Measurements from ENCODE around the gene PLCL2.

Gene PLCL2

GRCh38 chr3:16881896-16882630 lies 2.7 kb upstream of the PLCL2 start:
- 94 to 97% methylated on average over 5 to 6 of the region's 6 CpGs for WGBS, 2 experiments
- Histone ChIP-seq H3K36me3 (ENCODE audit: control insufficient read depth, insufficient read depth, low read length) (no peaks in the 10 kb centered on the region), H3K4me1 (ENCODE audit: control insufficient read depth, insufficient read depth, low read length) (no peaks in the 10 kb centered on the region), H3K27ac (ENCODE audit: insufficient read depth, low read depth, low read length, poor library complexity, severe bottlenecking) (no peak overlapping the region), H3K27me3 (ENCODE audit: control insufficient read depth, insufficient read depth, low read length, poor library complexity, severe bottlenecking) (no peaks in the 10 kb centered on the region), H3K9me3 (ENCODE audit: control insufficient read depth, low read length) (no peaks in the 10 kb centered on the region), H3K4me3 (ENCODE audit: insufficient read depth, low read depth, low read length) (no peak overlapping the region)

GRCh38 chr3:16883057-16883722 lies 1.6 kb upstream of the PLCL2 start:
- no peaks in the 10 kb centered on the region for H3K36me3 ChIP-seq (ENCODE audit: control insufficient read depth, insufficient read depth, low read length)
- peaks cover 3% of the 10 kb centered on the region for H3K4me1 ChIP-seq (ENCODE audit: control insufficient read depth, insufficient read depth, low read length)
- no peaks in the 10 kb centered on the region for H3K9me3 ChIP-seq (ENCODE audit: control insufficient read depth, low read length)
- WGBS, 2 experiments, result 78 to 84% methylated on average over 23 of the region's 23 CpGs
- H3K27ac ChIP-seq (ENCODE audit: insufficient read depth, low read depth, low read length, poor library complexity, severe bottlenecking), result no peak overlapping the region
- no peaks in the 10 kb centered on the region for H3K27me3 ChIP-seq (ENCODE audit: control insufficient read depth, insufficient read depth, low read length, poor library complexity, severe bottlenecking)
- no peak overlapping the region for H3K4me3 ChIP-seq (ENCODE audit: insufficient read depth, low read depth, low read length)

- Histone ChIP-seq H3K9me3 (ENCODE audit: control insufficient read depth, low read length) (no peaks in the 10 kb centered on the region), H3K27ac (ENCODE audit: insufficient read depth, low read depth, low read length, poor library complexity, severe bottlenecking) (no peak overlapping the region), H3K4me3 (ENCODE audit: insufficient read depth, low read depth, low read length) (peak overlapping the region; percentile 82), H3K27me3 (ENCODE audit: control insufficient read depth, insufficient read depth, low read length, poor library complexity, severe bottlenecking) (no peaks in the 10 kb centered on the region), H3K4me1 (ENCODE audit: control insufficient read depth, insufficient read depth, low read length) (peaks cover 3% of the 10 kb centered on the region), H3K36me3 (ENCODE audit: control insufficient read depth, insufficient read depth, low read length) (no peaks in the 10 kb centered on the region)
- WGBS, 2 experiments, result 55 to 63% methylated on average over 16 of the region's 16 CpGs
These were observed 1.1 kb upstream of the PLCL2 start for GRCh38 chr3:16883723-16884083.

- Histone ChIP-seq H3K27ac (ENCODE audit: insufficient read depth, low read depth, low read length, poor library complexity, severe bottlenecking) (no peak overlapping the region), H3K9me3 (ENCODE audit: control insufficient read depth, low read length) (no peaks in the 10 kb centered on the region), H3K4me3 (ENCODE audit: insufficient read depth, low read depth, low read length) (peak overlapping the region; percentile 82), H3K27me3 (ENCODE audit: control insufficient read depth, insufficient read depth, low read length, poor library complexity, severe bottlenecking) (no peaks in the 10 kb centered on the region), H3K4me1 (ENCODE audit: control insufficient read depth, insufficient read depth, low read length) (peaks cover 3% of the 10 kb centered on the region), H3K36me3 (ENCODE audit: control insufficient read depth, insufficient read depth, low read length) (no peaks in the 10 kb centered on the region)
- WGBS, 2 experiments, result 1% methylated on average over 81 of the region's 81 CpGs
These were observed 539 bp upstream of the PLCL2 start for GRCh38 chr3:16884084-16884747.

- WGBS, 2 experiments, result 60 to 62% methylated on average over 15 of the region's 15 CpGs
- Histone ChIP-seq H3K27ac (ENCODE audit: insufficient read depth, low read depth, low read length, poor library complexity, severe bottlenecking) (no peak overlapping the region), H3K9me3 (ENCODE audit: control insufficient read depth, low read length) (no peaks in the 10 kb centered on the region), H3K36me3 (ENCODE audit: control insufficient read depth, insufficient read depth, low read length) (no peaks in the 10 kb centered on the region), H3K4me3 (ENCODE audit: insufficient read depth, low read depth, low read length) (peak overlapping the region; percentile 82), H3K4me1 (ENCODE audit: control insufficient read depth, insufficient read depth, low read length) (peaks cover 5% of the 10 kb centered on the region), H3K27me3 (ENCODE audit: control insufficient read depth, insufficient read depth, low read length, poor library complexity, severe bottlenecking) (no peaks in the 10 kb centered on the region)
These were observed 993 bp downstream of the PLCL2 start for GRCh38 chr3:16885593-16886302.

GRCh38 chr3:16886303-16886683 lies 1.5 kb downstream of the PLCL2 start:
- WGBS, 2 experiments, result 70 to 73% methylated on average over 3 of the region's 3 CpGs
- Histone ChIP-seq H3K27me3 (ENCODE audit: control insufficient read depth, insufficient read depth, low read length, poor library complexity, severe bottlenecking) (no peaks in the 10 kb centered on the region), H3K36me3 (ENCODE audit: control insufficient read depth, insufficient read depth, low read length) (no peaks in the 10 kb centered on the region), H3K27ac (ENCODE audit: insufficient read depth, low read depth, low read length, poor library complexity, severe bottlenecking) (no peak overlapping the region), H3K4me3 (ENCODE audit: insufficient read depth, low read depth, low read length) (peak overlapping the region; percentile 82), H3K4me1 (ENCODE audit: control insufficient read depth, insufficient read depth, low read length) (peaks cover 10% of the 10 kb centered on the region), H3K9me3 (ENCODE audit: control insufficient read depth, low read length) (no peaks in the 10 kb centered on the region)

GRCh38 chr3:16887130-16887529 lies 2.4 kb downstream of the PLCL2 start:
- 100% methylated on average over 1 of the region's 1 CpG for WGBS, 2 experiments
- H3K36me3 ChIP-seq (ENCODE audit: control insufficient read depth, insufficient read depth, low read length), result no peaks in the 10 kb centered on the region
- no peak overlapping the region for H3K4me3 ChIP-seq (ENCODE audit: insufficient read depth, low read depth, low read length)
- no peak overlapping the region for H3K27ac ChIP-seq (ENCODE audit: insufficient read depth, low read depth, low read length, poor library complexity, severe bottlenecking)
- no peaks in the 10 kb centered on the region for H3K9me3 ChIP-seq (ENCODE audit: control insufficient read depth, low read length)
- H3K27me3 ChIP-seq (ENCODE audit: control insufficient read depth, insufficient read depth, low read length, poor library complexity, severe bottlenecking), result no peaks in the 10 kb centered on the region
- H3K4me1 ChIP-seq (ENCODE audit: control insufficient read depth, insufficient read depth, low read length), result peaks cover 10% of the 10 kb centered on the region

GRCh38 chr3:16888356-16888755 lies 3.6 kb downstream of the PLCL2 start:
- H3K27me3 ChIP-seq (ENCODE audit: control insufficient read depth, insufficient read depth, low read length, poor library complexity, severe bottlenecking), result no peaks in the 10 kb centered on the region
- no peak overlapping the region for H3K27ac ChIP-seq (ENCODE audit: insufficient read depth, low read depth, low read length, poor library complexity, severe bottlenecking)
- peaks cover 10% of the 10 kb centered on the region for H3K4me1 ChIP-seq (ENCODE audit: control insufficient read depth, insufficient read depth, low read length)
- H3K9me3 ChIP-seq (ENCODE audit: control insufficient read depth, low read length), result no peaks in the 10 kb centered on the region
- no peaks in the 10 kb centered on the region for H3K36me3 ChIP-seq (ENCODE audit: control insufficient read depth, insufficient read depth, low read length)
- no peak overlapping the region for H3K4me3 ChIP-seq (ENCODE audit: insufficient read depth, low read depth, low read length)
- WGBS, 2 experiments, result 73 to 88% methylated on average over 2 to 3 of the region's 3 CpGs

GRCh38 chr3:16888785-16889607 lies 4.2 kb downstream of the PLCL2 start:
- H3K4me3 ChIP-seq (ENCODE audit: insufficient read depth, low read depth, low read length), result no peak overlapping the region
- no peaks in the 10 kb centered on the region for H3K27me3 ChIP-seq (ENCODE audit: control insufficient read depth, insufficient read depth, low read length, poor library complexity, severe bottlenecking)
- H3K36me3 ChIP-seq (ENCODE audit: control insufficient read depth, insufficient read depth, low read length), result no peaks in the 10 kb centered on the region
- H3K9me3 ChIP-seq (ENCODE audit: control insufficient read depth, low read length), result no peaks in the 10 kb centered on the region
- no peak overlapping the region for H3K27ac ChIP-seq (ENCODE audit: insufficient read depth, low read depth, low read length, poor library complexity, severe bottlenecking)
- WGBS, 2 experiments, result 80 to 90% methylated on average over 9 of the region's 9 CpGs
- H3K4me1 ChIP-seq (ENCODE audit: control insufficient read depth, insufficient read depth, low read length), result peaks cover 10% of the 10 kb centered on the region

Data from ectodermal cell (in vitro differentiated cells).